Colonic mucosa (tissue), 4 donors: ENCODE results near the gene CD70. TPM values are rescaled to one million over a fixed set of nuclear protein-coding genes. Genes with fewer than 3 reads are reported as not detected.

Source experiments
- DNase-seq: peaks from one replicate; pipeline ENCODE4 v3.0.0-alpha.2; 2020
- H3K27ac ChIP-seq: fragments of 200-600 bp; one replicate; pipeline ENCODE4 v1.8.0; 2021
- H3K27me3 ChIP-seq: fragments of 200-600 bp; one replicate; pipeline ENCODE4 v1.8.0; 2021
- H3K36me3 ChIP-seq: fragments of 200-600 bp; one replicate; pipeline ENCODE4 v1.8.0; 2021
- H3K4me1 ChIP-seq: fragments of 200-600 bp; one replicate; pipeline ENCODE4 v1.8.0; 2021; ENCODE audit warnings: mild to moderate bottlenecking
- H3K4me3 ChIP-seq: fragments of 200-600 bp; one replicate; pipeline ENCODE4 v1.8.0; 2021
- H3K9ac ChIP-seq, 2 donors: one replicate each; pipeline ENCODE4 v1.7.0; 2013; ENCODE audit warnings: control low read depth in 2 of 2, low read depth in 2 of 2, low read length in 2 of 2
- H3K9me3 ChIP-seq: fragments of 200-600 bp; one replicate; pipeline ENCODE4 v1.8.0; 2021
- intact Hi-C: fragments of 100-400 bp; cut with DNase I; formaldehyde crosslinking; loops from one replicate; pipeline ENCODE4 v1.14.1; 2022
- total RNA-seq, 2 donors: library from RNA; stranded (reverse); fragmentation: NEBNext Ultra II Directional in 1 of 2; extraction: Animal tissue kit (Norgen Biotek cat#: 25700) in 1 of 2; gene quantifications; one replicate each; pipeline ENCODE4 v1.2.1, GENCODE V29; 2021
- TF ChIP-seq, protein P1 (sequence below): fragments of 200-600 bp; IDR thresholded peaks from one replicate; pipeline ENCODE4 v1.8.0; 2022; ENCODE audit warnings: antibody characterized with exemption, mild to moderate bottlenecking
- donor health status: healthy.
- donor health status: DM: no; HTN: no; CAD: no.
- donor health status: DM: no; HTN: no; CAD: no.

CD70 gene
- total RNA-seq, 2 donors from 2014 or later: 0.27 to 0.57 TPM

DNA sequence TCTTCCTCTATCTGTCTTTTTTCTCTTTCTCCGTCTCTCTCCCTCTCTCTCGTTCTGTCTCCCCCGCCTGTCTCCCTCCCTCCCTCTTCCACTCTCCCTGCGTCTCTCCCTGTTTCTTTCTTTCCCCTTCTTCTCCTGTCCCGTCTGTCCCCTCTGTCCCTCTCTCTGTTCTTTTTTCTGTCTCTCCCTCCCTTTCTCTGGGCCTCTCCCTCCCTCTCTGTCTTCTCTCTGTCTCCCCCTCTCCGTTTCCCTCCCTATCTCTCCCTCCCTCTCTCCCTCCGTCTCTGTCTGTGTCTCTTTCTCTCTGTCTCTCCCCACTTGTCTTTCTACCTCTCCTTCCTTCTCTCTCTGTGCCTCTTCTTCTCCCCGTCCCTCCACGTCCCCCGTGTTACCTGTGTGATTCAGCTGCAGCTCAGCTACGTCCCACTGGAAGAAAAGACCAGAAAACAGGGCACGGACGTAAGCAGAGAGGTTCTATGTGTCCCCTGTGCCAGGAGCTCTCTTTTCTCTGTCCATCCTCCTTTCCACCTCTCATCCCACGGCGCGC lies 1.2 kb downstream of the CD70 start:
- intact Hi-C loops: no loop called here
- Histone ChIP-seq H3K27ac (no peak overlapping the region), H3K9me3 (no peaks in the 10 kb centered on the region), H3K27me3 (peaks cover 35% of the 10 kb centered on the region), H3K36me3 (no peaks in the 10 kb centered on the region), H3K4me3 (no peak overlapping the region), H3K9ac (no peak overlapping the region), H3K4me1 (no peaks in the 10 kb centered on the region)
- no peak for DNase-seq
- TF ChIP-seq, protein P1, sequence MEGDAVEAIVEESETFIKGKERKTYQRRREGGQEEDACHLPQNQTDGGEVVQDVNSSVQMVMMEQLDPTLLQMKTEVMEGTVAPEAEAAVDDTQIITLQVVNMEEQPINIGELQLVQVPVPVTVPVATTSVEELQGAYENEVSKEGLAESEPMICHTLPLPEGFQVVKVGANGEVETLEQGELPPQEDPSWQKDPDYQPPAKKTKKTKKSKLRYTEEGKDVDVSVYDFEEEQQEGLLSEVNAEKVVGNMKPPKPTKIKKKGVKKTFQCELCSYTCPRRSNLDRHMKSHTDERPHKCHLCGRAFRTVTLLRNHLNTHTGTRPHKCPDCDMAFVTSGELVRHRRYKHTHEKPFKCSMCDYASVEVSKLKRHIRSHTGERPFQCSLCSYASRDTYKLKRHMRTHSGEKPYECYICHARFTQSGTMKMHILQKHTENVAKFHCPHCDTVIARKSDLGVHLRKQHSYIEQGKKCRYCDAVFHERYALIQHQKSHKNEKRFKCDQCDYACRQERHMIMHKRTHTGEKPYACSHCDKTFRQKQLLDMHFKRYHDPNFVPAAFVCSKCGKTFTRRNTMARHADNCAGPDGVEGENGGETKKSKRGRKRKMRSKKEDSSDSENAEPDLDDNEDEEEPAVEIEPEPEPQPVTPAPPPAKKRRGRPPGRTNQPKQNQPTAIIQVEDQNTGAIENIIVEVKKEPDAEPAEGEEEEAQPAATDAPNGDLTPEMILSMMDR: no peak

GRCh38 chr19:6588508-6589345 lies 2.2 kb downstream of the CD70 start:
- H3K27ac ChIP-seq: no peak overlapping the region
- no peak for DNase-seq
- no peak overlapping the region for H3K4me3 ChIP-seq
- intact Hi-C loops: no loop called here
- no peaks in the 10 kb centered on the region for H3K4me1 ChIP-seq
- no peaks in the 10 kb centered on the region for H3K36me3 ChIP-seq
- H3K9ac ChIP-seq: no peak overlapping the region
- H3K9me3 ChIP-seq: no peaks in the 10 kb centered on the region
- TF ChIP-seq, protein P1: no peak
- peaks cover 35% of the 10 kb centered on the region for H3K27me3 ChIP-seq

DNA sequence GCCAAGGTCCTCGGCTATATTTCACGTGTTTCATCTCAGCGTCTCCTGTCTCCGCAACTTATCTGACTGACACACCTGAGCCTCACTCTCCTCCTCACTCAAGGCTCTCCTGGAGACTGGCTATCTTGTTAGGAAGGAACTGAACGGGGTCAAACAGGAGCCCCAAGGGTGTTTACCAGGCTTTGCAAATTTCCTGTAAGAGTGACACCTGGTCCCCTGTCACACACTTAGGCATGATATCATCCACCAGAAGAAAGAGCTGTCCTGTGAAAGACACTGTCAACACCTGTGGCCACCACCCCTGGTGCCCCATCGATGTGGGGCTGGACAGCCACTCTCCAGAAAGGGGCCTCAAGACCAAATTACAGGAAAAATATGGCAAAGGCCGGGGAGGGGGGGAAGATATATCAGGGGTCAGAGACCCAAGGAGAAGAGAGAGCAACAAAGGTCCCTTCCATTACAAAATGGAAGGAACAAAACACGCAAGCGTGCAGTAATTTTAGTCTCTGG lies 2.9 kb downstream of the CD70 start:
- Histone ChIP-seq H3K4me1 (no peaks in the 10 kb centered on the region), H3K36me3 (no peaks in the 10 kb centered on the region), H3K9ac (no peak overlapping the region), H3K9me3 (no peaks in the 10 kb centered on the region), H3K27ac (no peak overlapping the region), H3K27me3 (peaks cover 35% of the 10 kb centered on the region), H3K4me3 (no peak overlapping the region)
- intact Hi-C loops: no loop called here
- TF ChIP-seq, protein P1: no peak
- DNase-seq: no peak

GRCh38 chr19:6587093-6587820 lies 3.7 kb downstream of the CD70 start:
- TF ChIP-seq, protein P1: no peak
- Histone ChIP-seq H3K27ac (no peak overlapping the region), H3K9ac (no peak overlapping the region), H3K27me3 (peaks cover 35% of the 10 kb centered on the region), H3K4me1 (no peaks in the 10 kb centered on the region), H3K9me3 (no peaks in the 10 kb centered on the region), H3K36me3 (no peaks in the 10 kb centered on the region), H3K4me3 (no peak overlapping the region)
- no peak for DNase-seq
- intact Hi-C loops: no loop called here

- no peak for DNase-seq
- no peaks in the 10 kb centered on the region for H3K36me3 ChIP-seq
- intact Hi-C loops: no loop called here
- TF ChIP-seq, protein P1: no peak
- H3K4me3 ChIP-seq: no peak overlapping the region
- H3K27ac ChIP-seq: no peak overlapping the region
- H3K4me1 ChIP-seq: no peaks in the 10 kb centered on the region
- no peak overlapping the region for H3K9ac ChIP-seq
- H3K27me3 ChIP-seq: peaks cover 35% of the 10 kb centered on the region
- H3K9me3 ChIP-seq: no peaks in the 10 kb centered on the region
Measured at GRCh38 chr19:6586726-6587092, 4.2 kb downstream of the CD70 start.
